ENCODE measurements around the gene KRTAP9-8. TPM values are rescaled to one million over a fixed set of nuclear protein-coding genes. Genes with fewer than 3 reads are reported as not detected.
"Not testable (repeated sequence)": the region's sequence is repeated elsewhere in the genome, so short reads cannot be mapped to it uniquely, and the experiment has no call there.

Gene KRTAP9-8
- total RNA-seq, 2 experiments from 2014 or later = not detected

- CTCF ChIA-PET; H3K4me1 Mint-ChIP-seq; DNase-seq; H3K27ac Mint-ChIP-seq; H3K9me3 Mint-ChIP-seq (ENCODE audit: low read depth); H3K36me3 Mint-ChIP-seq; H3K4me3 Mint-ChIP-seq; H3K27me3 Mint-ChIP-seq; ATAC-seq: not testable (repeated sequence)
Observed at GRCh38 chr17:41271323-41271722, 33.5 kb downstream of the KRTAP9-8 start.

DNA sequence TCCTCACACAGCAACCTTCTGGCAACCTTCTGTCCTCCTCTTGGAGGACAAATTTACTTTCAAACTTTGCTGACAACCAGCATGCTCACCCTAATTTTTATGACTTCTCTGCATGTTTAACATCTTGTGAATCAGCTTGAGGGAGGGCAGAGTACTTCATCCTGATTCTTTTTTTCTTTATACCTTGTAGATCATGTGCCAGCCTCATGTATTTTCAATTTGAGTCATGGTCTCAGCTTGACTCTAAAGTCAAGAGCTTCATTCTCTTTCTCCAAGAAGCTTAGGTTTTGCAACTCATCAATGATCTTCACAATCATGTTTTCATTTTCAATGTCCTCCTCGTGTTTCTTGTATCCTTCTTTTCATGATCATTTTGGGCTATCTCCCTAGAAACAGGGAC is 34.1 kb downstream of the KRTAP9-8 start:
- H3K27ac Mint-ChIP-seq = no peak overlapping the region
- peaks cover 12% of the 10 kb centered on the region for H3K27me3 Mint-ChIP-seq
- CTCF ChIA-PET = no interaction called here
- no peaks in the 10 kb centered on the region for H3K9me3 Mint-ChIP-seq (ENCODE audit: low read depth)
- H3K36me3 Mint-ChIP-seq = no peaks in the 10 kb centered on the region
- no peak for ATAC-seq
- DNase-seq = no peak
- no peak overlapping the region for H3K4me3 Mint-ChIP-seq
- H3K4me1 Mint-ChIP-seq = no peaks in the 10 kb centered on the region

- H3K36me3 Mint-ChIP-seq; H3K4me3 Mint-ChIP-seq; H3K9me3 Mint-ChIP-seq (ENCODE audit: low read depth); CTCF ChIA-PET; H3K4me1 Mint-ChIP-seq; ATAC-seq; DNase-seq; H3K27ac Mint-ChIP-seq: not testable (repeated sequence)
- peaks cover 25% of the 10 kb centered on the region for H3K27me3 Mint-ChIP-seq
Observed at GRCh38 chr17:41275648-41276190, 37.9 kb downstream of the KRTAP9-8 start, which contains the start of gene KRTAP9-7. KRTAP9-7 (plus strand) TSS chr17:41275698; CDS start chr17:41275698, 0 bp downstream.

- CTCF ChIA-PET = no interaction called here
- H3K27ac Mint-ChIP-seq = no peak overlapping the region
- peaks cover 33% of the 10 kb centered on the region for H3K27me3 Mint-ChIP-seq
- H3K4me1 Mint-ChIP-seq = no peaks in the 10 kb centered on the region
- DNase-seq (no peak), ATAC-seq (no peak)
- H3K4me3 Mint-ChIP-seq = no peak overlapping the region
- no peaks in the 10 kb centered on the region for H3K9me3 Mint-ChIP-seq (ENCODE audit: low read depth)
- no peaks in the 10 kb centered on the region for H3K36me3 Mint-ChIP-seq
Observed at GRCh38 chr17:41278176-41278955, 40.6 kb downstream of the KRTAP9-8 start.

DNA sequence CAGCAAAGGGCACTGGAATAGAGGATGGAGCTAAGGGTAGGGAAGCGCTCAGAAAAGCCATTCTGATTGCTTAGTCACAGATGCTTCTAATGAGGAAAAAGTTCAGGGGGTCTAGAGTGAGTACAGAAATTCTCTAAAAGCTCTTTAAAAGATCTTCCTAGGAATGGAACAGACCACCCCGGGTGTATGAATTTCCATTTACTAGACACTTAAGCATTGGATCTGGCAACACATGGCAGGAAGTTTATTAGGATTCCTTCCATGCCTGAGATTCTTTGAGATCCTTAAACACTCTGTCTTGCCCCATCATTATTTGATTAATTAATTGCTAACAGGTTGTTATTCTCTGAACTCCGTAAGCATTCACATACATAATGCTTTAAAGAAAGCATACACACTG is 46.2 kb downstream of the KRTAP9-8 start:
- peaks cover 14% of the 10 kb centered on the region for H3K27me3 Mint-ChIP-seq
- H3K9me3 Mint-ChIP-seq (ENCODE audit: low read depth) = no peaks in the 10 kb centered on the region
- DNase-seq = no peak
- no peak overlapping the region for H3K4me3 Mint-ChIP-seq
- H3K4me1 Mint-ChIP-seq = no peaks in the 10 kb centered on the region
- H3K36me3 Mint-ChIP-seq = no peaks in the 10 kb centered on the region
- no peak overlapping the region for H3K27ac Mint-ChIP-seq
- ATAC-seq = no peak
- CTCF ChIA-PET = no interaction called here

DNA sequence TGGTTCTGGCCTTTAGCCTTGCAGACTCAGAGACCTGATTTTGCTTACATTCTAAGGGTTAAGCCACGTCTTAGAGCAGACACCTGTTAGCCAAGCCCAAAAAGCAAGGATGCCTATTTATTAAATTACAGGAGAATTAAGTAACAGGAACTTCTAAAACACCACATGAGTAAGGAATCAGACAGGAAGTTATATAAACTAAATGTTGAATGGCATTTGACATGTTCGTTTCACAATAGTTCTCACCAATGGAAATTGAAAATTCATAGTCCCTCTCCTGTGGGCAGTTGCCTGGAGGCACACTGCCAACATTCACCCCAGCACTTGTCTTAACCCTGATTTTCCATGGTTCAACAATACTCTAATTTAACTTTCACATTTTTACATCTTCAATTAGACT is 46.7 kb downstream of the KRTAP9-8 start:
- DNase-seq (no peak), ATAC-seq (no peak)
- no peak overlapping the region for H3K27ac Mint-ChIP-seq
- no peaks in the 10 kb centered on the region for H3K9me3 Mint-ChIP-seq (ENCODE audit: low read depth)
- H3K27me3 Mint-ChIP-seq = peaks cover 12% of the 10 kb centered on the region
- H3K4me1 Mint-ChIP-seq = no peaks in the 10 kb centered on the region
- H3K36me3 Mint-ChIP-seq = no peaks in the 10 kb centered on the region
- H3K4me3 Mint-ChIP-seq = no peak overlapping the region
- CTCF ChIA-PET = no interaction called here

GRCh38 chr17:41287050-41287449 is 49.3 kb downstream of the KRTAP9-8 start:
- ATAC-seq = no peak
- no peaks in the 10 kb centered on the region for H3K36me3 Mint-ChIP-seq
- CTCF ChIA-PET = no interaction called here
- no peaks in the 10 kb centered on the region for H3K4me1 Mint-ChIP-seq
- H3K4me3 Mint-ChIP-seq = no peak overlapping the region
- no peaks in the 10 kb centered on the region for H3K9me3 Mint-ChIP-seq (ENCODE audit: low read depth)
- no peak for DNase-seq
- H3K27ac Mint-ChIP-seq = no peak overlapping the region
- H3K27me3 Mint-ChIP-seq = peaks cover 21% of the 10 kb centered on the region

Other genes with a start within 250 kb of the KRTAP9-8 start
- gene KRTAP3-3, start 243.8 kb upstream of the KRTAP9-8 start, total RNA-seq = not detected
- not detected for gene KRTAP3-2, start 238.1 kb upstream of the KRTAP9-8 start, total RNA-seq
- gene KRTAP3-1, start 228.9 kb upstream of the KRTAP9-8 start, total RNA-seq = not detected
- gene KRTAP1-5, start 210.8 kb upstream of the KRTAP9-8 start, total RNA-seq = not detected
- gene KRTAP1-4, start 207.8 kb upstream of the KRTAP9-8 start, total RNA-seq = not detected
- gene KRTAP1-3, start 203.1 kb upstream of the KRTAP9-8 start, total RNA-seq = not detected
- gene KRTAP1-1, start 196.5 kb upstream of the KRTAP9-8 start, total RNA-seq = not detected
- not detected for gene KRTAP2-1, start 190.7 kb upstream of the KRTAP9-8 start, total RNA-seq
- gene KRTAP2-2, start 182.8 kb upstream of the KRTAP9-8 start, total RNA-seq = not detected
- not detected for gene KRTAP2-3, start 177.9 kb upstream of the KRTAP9-8 start, total RNA-seq
- gene KRTAP2-4, start 172.1 kb upstream of the KRTAP9-8 start, total RNA-seq = not detected
- gene KRTAP4-7, start 153.8 kb upstream of the KRTAP9-8 start, total RNA-seq = not detected
- gene KRTAP4-8, start 139.9 kb upstream of the KRTAP9-8 start, total RNA-seq = not detected
- not detected for gene KRTAP4-16, start 135.8 kb upstream of the KRTAP9-8 start, total RNA-seq
- gene KRTAP4-9, start 132.6 kb upstream of the KRTAP9-8 start, total RNA-seq = not detected
- gene KRTAP4-11, start 119.6 kb upstream of the KRTAP9-8 start, total RNA-seq = not detected
- gene KRTAP4-12, start 113.8 kb upstream of the KRTAP9-8 start, total RNA-seq = not detected
- not detected for gene KRTAP4-6, start 97.5 kb upstream of the KRTAP9-8 start, total RNA-seq
- gene KRTAP4-5, start 88.2 kb upstream of the KRTAP9-8 start, total RNA-seq = not detected
- gene KRTAP4-4, start 77.3 kb upstream of the KRTAP9-8 start, total RNA-seq = not detected
- gene KRTAP4-3, start 69.8 kb upstream of the KRTAP9-8 start, total RNA-seq = not detected
- not detected for gene KRTAP4-2, start 59.8 kb upstream of the KRTAP9-8 start, total RNA-seq
- gene KRTAP4-1, start 53.1 kb upstream of the KRTAP9-8 start, total RNA-seq = not detected
- not detected for gene KRTAP9-1, start 48.1 kb upstream of the KRTAP9-8 start, total RNA-seq
- not detected for gene KRTAP9-2, start 11.4 kb upstream of the KRTAP9-8 start, total RNA-seq
- gene KRTAP9-3, start 5.5 kb upstream of the KRTAP9-8 start, total RNA-seq = not detected
- gene KRTAP9-4, start 11.7 kb downstream of the KRTAP9-8 start, total RNA-seq = not detected
- not detected for gene KRTAP9-9, start 17.4 kb downstream of the KRTAP9-8 start, total RNA-seq
- not detected for gene KRTAP9-6, start 27.4 kb downstream of the KRTAP9-8 start, total RNA-seq
- not detected for gene KRTAP9-7, start 37.7 kb downstream of the KRTAP9-8 start, total RNA-seq
- not detected for gene KRTAP29-1, start 64.9 kb downstream of the KRTAP9-8 start, total RNA-seq
- not detected for gene KRTAP16-1, start 71.3 kb downstream of the KRTAP9-8 start, total RNA-seq
- gene KRTAP17-1, start 77.7 kb downstream of the KRTAP9-8 start, total RNA-seq = not detected
- not detected for gene KRT33A, start 112.8 kb downstream of the KRTAP9-8 start, total RNA-seq
- gene KRT33B, start 131.8 kb downstream of the KRTAP9-8 start, total RNA-seq = not detected
- not detected for gene KRT34, start 144.3 kb downstream of the KRTAP9-8 start, total RNA-seq
- not detected for gene KRT31, start 159.6 kb downstream of the KRTAP9-8 start, total RNA-seq
- not detected for gene KRT37, start 186.6 kb downstream of the KRTAP9-8 start, total RNA-seq
- gene KRT38, start 203.0 kb downstream of the KRTAP9-8 start, total RNA-seq = not detected
- not detected for gene KRT32, start 229.4 kb downstream of the KRTAP9-8 start, total RNA-seq
- not detected for gene KRT35, start 243.2 kb downstream of the KRTAP9-8 start, total RNA-seq